ENCODE measurements around the gene AQP5. TPM values are rescaled to one million over a fixed set of nuclear protein-coding genes. Genes with fewer than 3 reads are reported as not detected.

AQP5 gene
- total RNA-seq, 6 experiments from 2014 or later: not detected

- Histone ChIP-seq H3K27me3 (no peaks in the 10 kb centered on the region), H3K27ac (no peak overlapping the region), H3K4me3 (no peak overlapping the region), H3K36me3 (no peaks in the 10 kb centered on the region), H3K4me1 (peaks cover 0 to 30% (median 0%) of the 10 kb centered on the region in 4 donors), H3K9me3 (no peaks in the 10 kb centered on the region)
- intact Hi-C loops (cut with DNase I): no loop called here
- peak in 1 of 4 donors; percentile 15 for ATAC-seq
- 78% methylated on average over 4 of the region's 4 CpGs for WGBS (ENCODE audit: insufficient coverage, low coverage, low lambda C conversion rate, missing lambda C conversion rate)
- TF ChIP-seq CTCF (IDR thresholded peaks at IDR 0.05) (no peak), POLR2A (IDR thresholded peaks at IDR 0.05) (no peak)
- no peak for DNase-seq
Observed at GRCh38 chr12:49990273-49990672, 28.6 kb downstream of the AQP5 start.

- ATAC-seq: no peak
- WGBS (ENCODE audit: insufficient coverage, low coverage, low lambda C conversion rate, missing lambda C conversion rate): 95% methylated on average over 2 of the region's 2 CpGs
- no peak for DNase-seq
Observed at GRCh38 chr12:49998453-49998852, 36.8 kb downstream of the AQP5 start.

GRCh38 chr12:50003595-50003994 is 41.9 kb downstream of the AQP5 start:
- TF ChIP-seq POLR2A (IDR thresholded peaks at IDR 0.05) (no peak), CTCF (IDR thresholded peaks at IDR 0.05) (no peak)
- intact Hi-C loops (cut with DNase I): no loop called here
- Histone ChIP-seq H3K27me3 (no peaks in the 10 kb centered on the region), H3K4me3 (no peak overlapping the region), H3K9me3 (no peaks in the 10 kb centered on the region), H3K36me3 (no peaks in the 10 kb centered on the region), H3K27ac (no peak overlapping the region), H3K4me1 (no peaks in the 10 kb centered on the region)
- DNase-seq (no peak), ATAC-seq (no peak)
- WGBS (ENCODE audit: insufficient coverage, low coverage, low lambda C conversion rate, missing lambda C conversion rate): 88% methylated on average over 2 of the region's 2 CpGs

More at GRCh38 chr12:49998453-49998852, 36.8 kb downstream of the AQP5 start:
- no peaks in the 10 kb centered on the region for H3K9me3 ChIP-seq
- H3K27ac ChIP-seq: no peak overlapping the region
- TF ChIP-seq CTCF (IDR thresholded peaks at IDR 0.05): no peak
- TF ChIP-seq POLR2A (IDR thresholded peaks at IDR 0.05): no peak
- H3K4me1 ChIP-seq: no peaks in the 10 kb centered on the region
- H3K27me3 ChIP-seq: no peaks in the 10 kb centered on the region
- H3K36me3 ChIP-seq: no peaks in the 10 kb centered on the region
- intact Hi-C loops (cut with DNase I): no loop called here
- H3K4me3 ChIP-seq: no peak overlapping the region

GRCh38 chr12:50004696-50005095 is 43.0 kb downstream of the AQP5 start:
- TF ChIP-seq CTCF (IDR thresholded peaks at IDR 0.05) (no peak), POLR2A (IDR thresholded peaks at IDR 0.05) (no peak)
- H3K27ac ChIP-seq: no peak overlapping the region
- no peaks in the 10 kb centered on the region for H3K27me3 ChIP-seq
- H3K36me3 ChIP-seq: no peaks in the 10 kb centered on the region
- no peak overlapping the region for H3K4me3 ChIP-seq
- no peak for ATAC-seq
- H3K9me3 ChIP-seq: no peaks in the 10 kb centered on the region
- no peak for DNase-seq
- H3K4me1 ChIP-seq: no peaks in the 10 kb centered on the region
- intact Hi-C loops (cut with DNase I): no loop called here

GRCh38 chr12:50005175-50005574 is 43.5 kb downstream of the AQP5 start:
- ATAC-seq (no peak), DNase-seq (no peak)
- Histone ChIP-seq H3K9me3 (no peaks in the 10 kb centered on the region), H3K36me3 (no peaks in the 10 kb centered on the region), H3K27ac (no peak overlapping the region), H3K4me3 (no peak overlapping the region), H3K27me3 (no peaks in the 10 kb centered on the region), H3K4me1 (no peaks in the 10 kb centered on the region)
- intact Hi-C loops (cut with DNase I): no loop called here
- no peak for TF ChIP-seq CTCF (IDR thresholded peaks at IDR 0.05)
- no peak for TF ChIP-seq POLR2A (IDR thresholded peaks at IDR 0.05)
- 83% methylated on average over 3 of the region's 3 CpGs for WGBS (ENCODE audit: insufficient coverage, low coverage, low lambda C conversion rate, missing lambda C conversion rate)
